HCT116 (cell line): ENCODE data around the gene KASH5. TPM values are rescaled to one million over a fixed set of nuclear protein-coding genes. Genes with fewer than 3 reads are reported as not detected.

Experiments
- ATAC-seq: fragments of 200-7000 bp; cut with Tn5 transposase; 2 replicates; pipeline ENCODE4 v1.9.1; 2020; ENCODE audit warnings: mild to moderate bottlenecking, moderate library complexity
- BruUV-seq: library from RNA; stranded (reverse); fragments of 400-500 nt; replicated peaks from 2 replicates; lab custom pipeline; 2021; lab: Mats Ljungman, UMichigan
- CTCF ChIA-PET: fragments of 300-600 bp; sonication (Branson Sonifier 250); formaldehyde crosslinking; loops from one replicate; lab custom pipeline; 2021; ENCODE audit warnings: antibody characterized with exemption; lab: Charles Lee
- POLR2A ChIA-PET: fragments of 300-600, 350-600 bp; sonication (Branson Sonifier 250); formaldehyde crosslinking; loops from one replicate; lab custom pipeline; 2021; ENCODE audit warnings: antibody characterized with exemption; lab: Charles Lee
- RAD21 ChIA-PET, 2 experiments: fragments of 300-600 bp; sonication (Branson Sonifier 250); formaldehyde crosslinking; loops; one replicate each; lab custom pipeline; 2023; ENCODE audit warnings: low total read pairs in 2 of 2; ENCODE audit not compliant: uncharacterized antibody in 2 of 2, unreplicated experiment in 2 of 2, low non-redundant PET in 1 of 2; lab: Charles Lee
- DNase-seq: peaks from one replicate; pipeline ENCODE4 v3.0.0-alpha.2; 2010; ENCODE audit warnings: low read depth, low spot score
- H2AFZ ChIP-seq: fragments of 200-600 bp; shearing (Covaris generic), sonication (generic); 2 replicates; pipeline ENCODE4 v1.6.1; 2017; ENCODE audit warnings: low read depth, mixed run types, mixed read lengths, antibody characterized with exemption, low read length; ENCODE audit not compliant: poor library complexity, severe bottlenecking
- H3K27ac ChIP-seq: 2 replicates; pipeline ENCODE4 v1.5.1; 2012; ENCODE audit warnings: low read depth, low read length
- H3K27me3 ChIP-seq: fragments of 200-600 bp; sonication (generic); 2 replicates; pipeline ENCODE4 v1.6.1; 2016; ENCODE audit warnings: mixed run types, low read length, mixed read lengths; ENCODE audit not compliant: insufficient read depth
- H3K36me3 ChIP-seq, 2 experiments: fragments of 200-500 bp in 1 of 2; fragments of 200-600 bp in 1 of 2; sonication (Bioruptor generic) in 1 of 2; sonication (generic) in 1 of 2; 2 replicates each; pipeline versions ENCODE4 v1.5.1 to v1.6.1; 2014 to 2016; ENCODE audit warnings: low read length in 2 of 2, inconsistent platforms in 1 of 2, mixed read lengths in 1 of 2, mixed run types in 1 of 2; ENCODE audit not compliant: insufficient read depth in 2 of 2, control insufficient read depth in 1 of 2
- H3K4me1 ChIP-seq, 2 experiments: fragments of 200-600 bp in 1 of 2; sonication (generic) in 1 of 2; 2 replicates each; pipeline versions ENCODE4 v1.5.1 to v1.6.1; 2012 to 2017; ENCODE audit warnings: low read length in 2 of 2, inconsistent platforms in 1 of 2, mild to moderate bottlenecking in 1 of 2, mixed read lengths in 1 of 2, mixed run types in 1 of 2, moderate library complexity in 1 of 2; ENCODE audit not compliant: insufficient read depth in 2 of 2, control insufficient read depth in 1 of 2
- H3K4me2 ChIP-seq: fragments of 200-600 bp; sonication (generic); 2 replicates; pipeline ENCODE4 v1.6.1; 2017; ENCODE audit warnings: mixed run types, low read length, mixed read lengths
- H3K4me3 ChIP-seq, 2 experiments: fragments of 200-600 bp in 1 of 2; sonication (generic) in 1 of 2; replicated peaks in 1 of 2; 2 replicates each; pipeline ENCODE4 v1.5.1; 2011 to 2016; ENCODE audit warnings: low read length in 2 of 2, control low read depth in 1 of 2, low read depth in 1 of 2, mild to moderate bottlenecking in 1 of 2, mixed read lengths in 1 of 2, mixed run types in 1 of 2
- H3K79me2 ChIP-seq: fragments of 200-600 bp; sonication (generic); 2 replicates; pipeline ENCODE4 v1.6.1; 2017; ENCODE audit warnings: mild to moderate bottlenecking, mixed run types, low read length, moderate library complexity, mixed read lengths; ENCODE audit not compliant: insufficient read depth
- H3K9ac ChIP-seq: fragments of 200-600 bp; sonication (generic); 2 replicates; pipeline ENCODE4 v1.6.1; 2016; ENCODE audit warnings: low read length, mixed read lengths
- H3K9me2 ChIP-seq: fragments of 200-600 bp; sonication (generic), shearing (Covaris generic); 2 replicates; pipeline ENCODE4 v1.6.1; 2017; ENCODE audit warnings: mixed run types, mild to moderate bottlenecking, moderate library complexity; ENCODE audit not compliant: insufficient read depth
- H3K9me3 ChIP-seq, 2 experiments: fragments of 200-500 bp in 1 of 2; fragments of 200-600 bp in 1 of 2; sonication (Bioruptor generic) in 1 of 2; sonication (generic) in 1 of 2; 2 replicates each; pipeline ENCODE4 v1.6.1; 2014 to 2017; ENCODE audit warnings: low read length in 2 of 2, mixed read lengths in 2 of 2, inconsistent platforms in 1 of 2, low read depth in 1 of 2, mild to moderate bottlenecking in 1 of 2, mixed run types in 1 of 2, moderate library complexity in 1 of 2; ENCODE audit not compliant: control insufficient read depth in 1 of 2, insufficient read depth in 1 of 2
- H4K20me1 ChIP-seq: fragments of 200-600 bp; sonication (generic), shearing (Covaris generic); 2 replicates; pipeline ENCODE4 v1.6.1; 2017; ENCODE audit warnings: mixed run types, mild to moderate bottlenecking, moderate library complexity; ENCODE audit not compliant: insufficient read depth
- CBX3 ChIP-seq: IDR thresholded peaks from 2 replicates; pipeline ENCODE4 v1.6.1; 2012; ENCODE audit warnings: low read depth
- CEBPB ChIP-seq: IDR thresholded peaks from 2 replicates; pipeline ENCODE4 v1.6.1; 2012; ENCODE audit warnings: low read depth
- EZH2 ChIP-seq: fragments of 200-600 bp; sonication (generic); IDR thresholded peaks from 2 replicates; pipeline ENCODE4 v1.6.1; 2017; ENCODE audit warnings: antibody characterized with exemption, mixed run types
- EZH2phosphoT487 ChIP-seq: fragments of 200-600 bp; IDR thresholded peaks from 2 replicates; pipeline ENCODE4 v1.6.1; 2018; ENCODE audit warnings: antibody characterized with exemption, borderline replicate concordance
- FOSL1 ChIP-seq: IDR thresholded peaks from 2 replicates; pipeline ENCODE4 v1.6.1; 2012; ENCODE audit warnings: low read depth
- JUND ChIP-seq: IDR thresholded peaks from 2 replicates; pipeline ENCODE4 v1.6.1; 2012
- POLR2AphosphoS5 ChIP-seq: IDR thresholded peaks from 2 replicates; pipeline ENCODE4 v1.6.1; 2011; ENCODE audit warnings: mild to moderate bottlenecking, low read depth, low read length, moderate library complexity
- RAD21 ChIP-seq: IDR thresholded peaks from 2 replicates; pipeline ENCODE4 v1.6.1; 2012; ENCODE audit warnings: low read depth, mild to moderate bottlenecking
- SIN3A ChIP-seq: IDR thresholded peaks from 2 replicates; pipeline ENCODE4 v1.6.1; 2012; ENCODE audit warnings: low read depth
- SP1 ChIP-seq: IDR thresholded peaks from 2 replicates; pipeline ENCODE4 v1.6.1; 2012; ENCODE audit warnings: low read depth
- SRF ChIP-seq: IDR thresholded peaks from 2 replicates; pipeline ENCODE4 v1.6.1; 2012; ENCODE audit warnings: low read depth
- TCF7L2 ChIP-seq: IDR thresholded peaks from 2 replicates; pipeline ENCODE4 v1.7.0; 2011; ENCODE audit warnings: borderline replicate concordance, inconsistent platforms; ENCODE audit not compliant: insufficient read depth, insufficient read length; ENCODE audit errors: extremely low read depth
- YY1 ChIP-seq: IDR thresholded peaks from 2 replicates; pipeline ENCODE4 v1.6.1; 2011; ENCODE audit warnings: low read length, low read depth, moderate library complexity, mild to moderate bottlenecking; ENCODE audit not compliant: insufficient replicate concordance; ENCODE audit errors: extremely low read depth
- ZFX ChIP-seq: fragments of 450-650 bp; IDR thresholded peaks from 2 replicates; pipeline ENCODE4 v1.6.1; 2017
- intact Hi-C: fragments of 100-400 bp; cut with micrococcal nuclease; formaldehyde crosslinking; loops from 2 replicates; pipeline ENCODE4 v1.10.0; 2022
- total RNA-seq: library from RNA; stranded (reverse); gene quantifications from one replicate; pipeline ENCODE4 v1.2.1, GENCODE V29; 2021; ENCODE audit not compliant: unreplicated experiment
- TF ChIP-seq, protein P1 (sequence below): IDR thresholded peaks from 2 replicates; pipeline ENCODE4 v1.6.1; 2011; ENCODE audit warnings: mild to moderate bottlenecking, low read length, moderate library complexity; ENCODE audit not compliant: insufficient replicate concordance; ENCODE audit errors: extremely low read depth
- TF ChIP-seq, protein P2 (sequence below): IDR thresholded peaks from 2 replicates; pipeline ENCODE4 v1.6.1; 2012
- TF ChIP-seq, protein P3 (sequence below): IDR thresholded peaks from 2 replicates; pipeline ENCODE4 v1.6.1; 2012; ENCODE audit warnings: low read depth

Gene KASH5
- total RNA-seq, 1 experiment from 2014 or later = not detected

DNA sequence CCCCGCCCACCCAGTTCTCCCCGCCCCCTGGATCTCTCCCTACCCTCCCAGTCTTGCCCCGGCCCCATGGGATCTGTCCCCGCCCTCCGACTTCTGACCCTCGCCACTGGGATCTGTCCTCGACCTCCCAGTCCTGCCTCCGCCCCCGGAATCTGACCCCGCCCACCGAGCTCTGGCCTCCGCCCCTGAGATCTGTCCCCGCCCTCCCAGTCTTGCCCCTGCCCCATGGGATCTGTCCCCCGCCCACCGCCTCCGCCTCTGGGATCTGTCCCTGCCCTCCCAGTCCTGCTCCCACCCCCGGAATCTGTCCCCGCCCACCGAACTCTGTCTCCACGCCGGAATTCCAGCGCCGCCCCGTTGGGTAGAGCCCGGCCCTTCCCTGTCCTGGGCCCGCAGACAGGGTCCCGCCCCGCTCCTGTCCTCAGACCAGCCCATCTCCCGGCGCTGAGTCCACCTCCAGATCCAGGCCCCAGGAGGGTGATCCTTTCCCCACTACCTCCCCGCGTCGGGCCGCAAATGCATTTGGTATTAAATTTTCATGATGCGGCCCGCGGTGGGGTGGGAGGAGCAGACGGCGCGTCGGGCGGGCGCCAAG lies 54.8 kb downstream of the KASH5 start (continued):
- no peak for TF ChIP-seq SRF
- TF ChIP-seq CBX3 = no peak
- no peak for TF ChIP-seq EZH2phosphoT487
- no peak for TF ChIP-seq CEBPB
- TF ChIP-seq EZH2 = no peak
- TF ChIP-seq, all 23 proteins: peak for 4

DNA sequence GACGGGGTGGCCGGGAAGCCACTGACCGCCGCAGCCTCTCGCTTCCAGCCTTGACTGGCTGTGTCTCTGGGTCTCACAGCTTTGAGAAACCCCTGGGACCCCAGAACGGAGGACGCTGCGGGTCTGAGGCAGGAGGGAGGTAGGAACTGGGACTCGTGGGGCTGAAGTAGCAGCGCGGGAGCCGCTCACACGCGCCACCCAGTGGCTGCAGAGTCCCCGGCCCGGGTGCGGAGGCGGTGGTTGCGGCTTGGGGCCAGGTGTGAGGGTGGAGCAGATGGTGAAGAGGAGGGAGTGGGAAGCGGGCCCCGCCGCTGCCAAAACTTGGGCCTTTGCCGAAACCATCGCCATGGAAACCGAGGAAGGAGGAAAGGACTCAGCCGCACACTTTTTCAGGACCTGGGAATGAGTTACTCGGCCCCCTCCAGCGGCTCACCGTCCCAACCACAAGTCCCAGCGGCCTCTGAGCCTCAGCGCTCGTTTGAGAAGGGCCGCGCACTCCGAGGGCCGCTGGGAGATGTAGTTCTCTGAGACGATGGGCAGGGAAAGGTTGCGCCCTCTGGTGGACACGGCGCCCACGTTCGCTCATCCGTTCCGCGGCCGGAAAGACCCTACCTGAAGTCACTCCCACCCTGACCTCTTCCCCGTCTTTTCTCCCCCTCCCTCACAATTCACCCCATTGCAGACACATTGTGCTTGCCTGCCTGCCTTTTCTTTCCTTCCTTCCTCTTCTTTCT lies 55.5 kb downstream of the KASH5 start:
- Histone ChIP-seq H4K20me1 (no peaks in the 10 kb centered on the region), H3K79me2 (no peaks in the 10 kb centered on the region), H3K9me3 (no peaks in the 10 kb centered on the region), H3K36me3 (peaks cover 6 to 9% of the 10 kb centered on the region in 2 experiments; a peak in 2 of 4 replicates), H3K9ac (peak overlapping the region; percentile 86), H3K9me2 (no peaks in the 10 kb centered on the region), H3K4me2 (peak overlapping the region; percentile 98), H3K4me1 (peaks cover 16 to 43% of the 10 kb centered on the region in 2 experiments; a peak in 3 of 4 replicates), H2AFZ (peak overlapping the region; percentile 85), H3K27me3 (peaks cover 10% of the 10 kb centered on the region), H3K4me3 (peak overlapping the region; percentile 63 to 80), H3K27ac (peak overlapping the region; percentile 92)
- DNase-seq (peak; percentile 87), ATAC-seq (peak; percentile 80)
- ChIA-PET CTCF (interaction anchor here (1.0 to 2.1 kb wide), 6 partner anchors 9 to 218 kb away, joined by 3 to 15 read pairs (median 8); partner anchors contain the start of gene PIH1D1), RAD21 (interaction anchor here in 1 of 2 experiments (1.0 kb wide), 1 partner anchor 52 kb away, joined by 5 read pairs; no protein-coding TSS in a partner anchor), POLR2A (interaction anchor here (1.0 kb wide), 2 partner anchors 9 to 10 kb away, joined by 7 to 8 read pairs; partner anchors contain the start of genes ALDH16A1 and PIH1D1)
- intact Hi-C loops = loop anchor here (1.0 to 2.0 kb wide), 3 partner anchors 51 to 219 kb away; partner anchors contain the start of gene DKKL1
- TSS peak; percentile 84 for BruUV-seq
- TF ChIP-seq, protein P1, sequence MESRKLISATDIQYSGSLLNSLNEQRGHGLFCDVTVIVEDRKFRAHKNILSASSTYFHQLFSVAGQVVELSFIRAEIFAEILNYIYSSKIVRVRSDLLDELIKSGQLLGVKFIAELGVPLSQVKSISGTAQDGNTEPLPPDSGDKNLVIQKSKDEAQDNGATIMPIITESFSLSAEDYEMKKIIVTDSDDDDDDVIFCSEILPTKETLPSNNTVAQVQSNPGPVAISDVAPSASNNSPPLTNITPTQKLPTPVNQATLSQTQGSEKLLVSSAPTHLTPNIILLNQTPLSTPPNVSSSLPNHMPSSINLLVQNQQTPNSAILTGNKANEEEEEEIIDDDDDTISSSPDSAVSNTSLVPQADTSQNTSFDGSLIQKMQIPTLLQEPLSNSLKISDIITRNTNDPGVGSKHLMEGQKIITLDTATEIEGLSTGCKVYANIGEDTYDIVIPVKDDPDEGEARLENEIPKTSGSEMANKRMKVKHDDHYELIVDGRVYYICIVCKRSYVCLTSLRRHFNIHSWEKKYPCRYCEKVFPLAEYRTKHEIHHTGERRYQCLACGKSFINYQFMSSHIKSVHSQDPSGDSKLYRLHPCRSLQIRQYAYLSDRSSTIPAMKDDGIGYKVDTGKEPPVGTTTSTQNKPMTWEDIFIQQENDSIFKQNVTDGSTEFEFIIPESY = no peak
- TF ChIP-seq RAD21 (peak; percentile 77), JUND (no peak), SIN3A (no peak), SRF (no peak), EZH2 (no peak), EZH2phosphoT487 (no peak), SP1 (no peak), CBX3 (no peak), CEBPB (no peak), POLR2AphosphoS5 (no peak), FOSL1 (no peak), TCF7L2 (peak; percentile 55), YY1 (peak; percentile 48), ZFX (peak; percentile 41; the same call in 1 of the 2 replicates)
- TF ChIP-seq, protein P2, sequence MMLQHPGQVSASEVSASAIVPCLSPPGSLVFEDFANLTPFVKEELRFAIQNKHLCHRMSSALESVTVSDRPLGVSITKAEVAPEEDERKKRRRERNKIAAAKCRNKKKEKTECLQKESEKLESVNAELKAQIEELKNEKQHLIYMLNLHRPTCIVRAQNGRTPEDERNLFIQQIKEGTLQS = no peak
- TF ChIP-seq, protein P3, sequence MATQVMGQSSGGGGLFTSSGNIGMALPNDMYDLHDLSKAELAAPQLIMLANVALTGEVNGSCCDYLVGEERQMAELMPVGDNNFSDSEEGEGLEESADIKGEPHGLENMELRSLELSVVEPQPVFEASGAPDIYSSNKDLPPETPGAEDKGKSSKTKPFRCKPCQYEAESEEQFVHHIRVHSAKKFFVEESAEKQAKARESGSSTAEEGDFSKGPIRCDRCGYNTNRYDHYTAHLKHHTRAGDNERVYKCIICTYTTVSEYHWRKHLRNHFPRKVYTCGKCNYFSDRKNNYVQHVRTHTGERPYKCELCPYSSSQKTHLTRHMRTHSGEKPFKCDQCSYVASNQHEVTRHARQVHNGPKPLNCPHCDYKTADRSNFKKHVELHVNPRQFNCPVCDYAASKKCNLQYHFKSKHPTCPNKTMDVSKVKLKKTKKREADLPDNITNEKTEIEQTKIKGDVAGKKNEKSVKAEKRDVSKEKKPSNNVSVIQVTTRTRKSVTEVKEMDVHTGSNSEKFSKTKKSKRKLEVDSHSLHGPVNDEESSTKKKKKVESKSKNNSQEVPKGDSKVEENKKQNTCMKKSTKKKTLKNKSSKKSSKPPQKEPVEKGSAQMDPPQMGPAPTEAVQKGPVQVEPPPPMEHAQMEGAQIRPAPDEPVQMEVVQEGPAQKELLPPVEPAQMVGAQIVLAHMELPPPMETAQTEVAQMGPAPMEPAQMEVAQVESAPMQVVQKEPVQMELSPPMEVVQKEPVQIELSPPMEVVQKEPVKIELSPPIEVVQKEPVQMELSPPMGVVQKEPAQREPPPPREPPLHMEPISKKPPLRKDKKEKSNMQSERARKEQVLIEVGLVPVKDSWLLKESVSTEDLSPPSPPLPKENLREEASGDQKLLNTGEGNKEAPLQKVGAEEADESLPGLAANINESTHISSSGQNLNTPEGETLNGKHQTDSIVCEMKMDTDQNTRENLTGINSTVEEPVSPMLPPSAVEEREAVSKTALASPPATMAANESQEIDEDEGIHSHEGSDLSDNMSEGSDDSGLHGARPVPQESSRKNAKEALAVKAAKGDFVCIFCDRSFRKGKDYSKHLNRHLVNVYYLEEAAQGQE = no peak
